ENCODE data around the gene ACSL1. TPM values are rescaled to one million over a fixed set of nuclear protein-coding genes. Genes with fewer than 3 reads are reported as not detected.

The ACSL1 gene
- total and polyA plus RNA-seq, 2 of the 8 experiments (the other 6 are each of a cell fraction or from before 2014, with no cell fraction given): 2.3 to 8.7 TPM

GRCh38 chr4:184769141-184769765 is 56.5 kb downstream of the ACSL1 start (continued):
- no peak for TF ChIP-seq USF2 (IDR thresholded peaks at IDR 0.05; ENCODE audit: low read length)
- TF ChIP-seq ZNF274 (IDR thresholded peaks at IDR 0.05; ENCODE audit: borderline replicate concordance, extremely low read depth, low read length): no peak
- TF ChIP-seq BRCA1 (IDR thresholded peaks at IDR 0.05; ENCODE audit: low read depth, low read length): no peak
- no peak for TF ChIP-seq POLR2AphosphoS5 (IDR thresholded peaks at IDR 0.05; ENCODE audit: low read depth, low read length)
- TF ChIP-seq TCF12 (IDR thresholded peaks at IDR 0.05; ENCODE audit: low read depth, low read length): no peak
- no peak for TF ChIP-seq EP300 (IDR thresholded peaks at IDR 0.05; ENCODE audit: borderline replicate concordance in 1 of 2, low read depth in 2 of 2, low read length in 2 of 2)

All from H1 (cell line).